DOHH2 (cell line): ENCODE data around the gene APOL2.
A peak's percentile ranks its signal among the peaks of the same experiment; 100 is the strongest.

Source experiments
- H3F3A ChIP-seq: fragments of 200-600 bp; sonication (generic), shearing (Covaris generic); 2 replicates; pipeline ENCODE4 v1.6.0; 2016; ENCODE audit warnings: antibody characterized with exemption, mild to moderate bottlenecking; ENCODE audit not compliant: control insufficient read depth, insufficient read depth
- H3K27ac ChIP-seq: fragments of 200-600 bp; sonication (generic); 2 replicates; pipeline ENCODE4 v1.5.1; 2014; ENCODE audit warnings: low read depth, mild to moderate bottlenecking, low read length, moderate library complexity
- H3K27me3 ChIP-seq: fragments of 200-600 bp; sonication (generic); 2 replicates; pipeline ENCODE4 v1.6.1; 2014; ENCODE audit warnings: mild to moderate bottlenecking, low read length, mixed read lengths; ENCODE audit not compliant: control insufficient read depth
- H3K36me3 ChIP-seq: fragments of 200-600 bp; sonication (generic); 2 replicates; pipeline ENCODE4 v1.6.1; 2014; ENCODE audit warnings: mild to moderate bottlenecking, low read length, moderate library complexity, mixed read lengths; ENCODE audit not compliant: control insufficient read depth
- H3K4me1 ChIP-seq: fragments of 200-600 bp; sonication (generic); 2 replicates; pipeline ENCODE4 v1.6.1; 2014; ENCODE audit warnings: mild to moderate bottlenecking, low read length, mixed read lengths; ENCODE audit not compliant: control insufficient read depth
- H3K4me2 ChIP-seq: fragments of 200-600 bp; sonication (generic); 2 replicates; pipeline ENCODE4 v1.6.0; 2014; ENCODE audit warnings: mild to moderate bottlenecking, low read length, moderate library complexity
- H3K4me3 ChIP-seq: fragments of 200-600 bp; sonication (generic); 2 replicates; pipeline ENCODE4 v1.5.1; 2014; ENCODE audit warnings: mild to moderate bottlenecking, low read length, mixed read lengths
- H3K79me2 ChIP-seq: fragments of 200-600 bp; sonication (generic); 2 replicates; pipeline ENCODE4 v1.6.1; 2014; ENCODE audit warnings: mild to moderate bottlenecking, low read length, mixed read lengths; ENCODE audit not compliant: control insufficient read depth
- H3K9me2 ChIP-seq: fragments of 200-600 bp; sonication (generic); replicated peaks from 2 replicates; pipeline ENCODE4 v1.6.1; 2014; ENCODE audit warnings: mild to moderate bottlenecking, low read length, mixed read lengths; ENCODE audit not compliant: control insufficient read depth
- H3K9me3 ChIP-seq: fragments of 200-600 bp; sonication (generic); 2 replicates; pipeline ENCODE4 v1.6.1; 2014; ENCODE audit warnings: antibody characterized with exemption, low read length, mixed read lengths; ENCODE audit not compliant: control insufficient read depth, insufficient read depth
- H4K20me1 ChIP-seq: fragments of 200-600 bp; sonication (generic); 2 replicates; pipeline ENCODE4 v1.6.0; 2014; ENCODE audit warnings: low read depth, mild to moderate bottlenecking, antibody characterized with exemption, low read length, moderate library complexity; ENCODE audit not compliant: control insufficient read depth, insufficient read depth
- CTCF ChIP-seq: fragments of 200-600 bp; sonication (generic); IDR thresholded peaks from one replicate; pipeline ENCODE4 v1.5.1; 2014; ENCODE audit warnings: antibody characterized with exemption, mild to moderate bottlenecking, low read depth, low read length; ENCODE audit not compliant: poor library complexity, severe bottlenecking
- EZH2phosphoT487 ChIP-seq: fragments of 200-600 bp; sonication (generic); IDR thresholded peaks from 2 replicates; pipeline ENCODE4 v1.6.1; 2017; ENCODE audit warnings: borderline replicate concordance, mild to moderate bottlenecking, antibody characterized with exemption, low read length, moderate library complexity, mixed read lengths

The APOL2 gene

GRCh38 chr22:36194971-36195370, 44.4 kb downstream of the APOL2 start:
- Histone ChIP-seq H3F3A (no peaks in the 10 kb centered on the region), H3K27me3 (peaks cover 12% of the 10 kb centered on the region), H3K4me2 (no peak overlapping the region), H3K9me2 (no peaks in the 10 kb centered on the region), H3K4me3 (no peak overlapping the region), H3K79me2 (no peaks in the 10 kb centered on the region), H4K20me1 (0 out of 2 replicates have a peak, but pooled peaks cover 4% of the 10 kb centered on the region), H3K27ac (no peak overlapping the region), H3K36me3 (no peaks in the 10 kb centered on the region), H3K9me3 (no peaks in the 10 kb centered on the region), H3K4me1 (peaks cover 14% of the 10 kb centered on the region)
- TF ChIP-seq EZH2phosphoT487: no peak
- peak; percentile 69 for TF ChIP-seq CTCF

GRCh38 chr22:36194385-36194784, 44.9 kb downstream of the APOL2 start:
- Histone ChIP-seq H3K9me2 (no peaks in the 10 kb centered on the region), H3K4me2 (no peak overlapping the region), H3F3A (no peaks in the 10 kb centered on the region), H3K4me1 (peaks cover 14% of the 10 kb centered on the region), H3K79me2 (no peaks in the 10 kb centered on the region), H3K36me3 (no peaks in the 10 kb centered on the region), H4K20me1 (0 out of 2 replicates have a peak, but pooled peaks cover 4% of the 10 kb centered on the region), H3K27ac (no peak overlapping the region), H3K9me3 (no peaks in the 10 kb centered on the region), H3K4me3 (no peak overlapping the region), H3K27me3 (peaks cover 12% of the 10 kb centered on the region)
- no peak for TF ChIP-seq CTCF
- no peak for TF ChIP-seq EZH2phosphoT487

- Histone ChIP-seq H3K36me3 (no peaks in the 10 kb centered on the region), H3K4me1 (peaks cover 14% of the 10 kb centered on the region), H3K4me2 (no peak overlapping the region), H3K79me2 (no peaks in the 10 kb centered on the region), H3K9me3 (no peaks in the 10 kb centered on the region), H4K20me1 (0 out of 2 replicates have a peak, but pooled peaks cover 4% of the 10 kb centered on the region), H3K4me3 (no peak overlapping the region), H3K9me2 (no peaks in the 10 kb centered on the region), H3K27me3 (peaks cover 12% of the 10 kb centered on the region), H3K27ac (no peak overlapping the region), H3F3A (no peaks in the 10 kb centered on the region)
- TF ChIP-seq EZH2phosphoT487 (no peak), CTCF (no peak)
Observed at GRCh38 chr22:36193577-36193976, 45.8 kb downstream of the APOL2 start.

GRCh38 chr22:36193171-36193570, 46.2 kb downstream of the APOL2 start:
- TF ChIP-seq EZH2phosphoT487 (no peak), CTCF (no peak)
- Histone ChIP-seq H3K4me1 (peaks cover 14% of the 10 kb centered on the region), H3K79me2 (no peaks in the 10 kb centered on the region), H4K20me1 (0 out of 2 replicates have a peak, but pooled peaks cover 4% of the 10 kb centered on the region), H3K9me3 (no peaks in the 10 kb centered on the region), H3K4me3 (no peak overlapping the region), H3K27me3 (peaks cover 14% of the 10 kb centered on the region), H3F3A (no peaks in the 10 kb centered on the region), H3K36me3 (no peaks in the 10 kb centered on the region), H3K27ac (no peak overlapping the region), H3K9me2 (no peaks in the 10 kb centered on the region), H3K4me2 (no peak overlapping the region)
